ENCODE data around the gene GTPBP6.
A peak's percentile ranks its signal among the peaks of the same experiment; 100 is the strongest.

GTPBP6 gene

DNA sequence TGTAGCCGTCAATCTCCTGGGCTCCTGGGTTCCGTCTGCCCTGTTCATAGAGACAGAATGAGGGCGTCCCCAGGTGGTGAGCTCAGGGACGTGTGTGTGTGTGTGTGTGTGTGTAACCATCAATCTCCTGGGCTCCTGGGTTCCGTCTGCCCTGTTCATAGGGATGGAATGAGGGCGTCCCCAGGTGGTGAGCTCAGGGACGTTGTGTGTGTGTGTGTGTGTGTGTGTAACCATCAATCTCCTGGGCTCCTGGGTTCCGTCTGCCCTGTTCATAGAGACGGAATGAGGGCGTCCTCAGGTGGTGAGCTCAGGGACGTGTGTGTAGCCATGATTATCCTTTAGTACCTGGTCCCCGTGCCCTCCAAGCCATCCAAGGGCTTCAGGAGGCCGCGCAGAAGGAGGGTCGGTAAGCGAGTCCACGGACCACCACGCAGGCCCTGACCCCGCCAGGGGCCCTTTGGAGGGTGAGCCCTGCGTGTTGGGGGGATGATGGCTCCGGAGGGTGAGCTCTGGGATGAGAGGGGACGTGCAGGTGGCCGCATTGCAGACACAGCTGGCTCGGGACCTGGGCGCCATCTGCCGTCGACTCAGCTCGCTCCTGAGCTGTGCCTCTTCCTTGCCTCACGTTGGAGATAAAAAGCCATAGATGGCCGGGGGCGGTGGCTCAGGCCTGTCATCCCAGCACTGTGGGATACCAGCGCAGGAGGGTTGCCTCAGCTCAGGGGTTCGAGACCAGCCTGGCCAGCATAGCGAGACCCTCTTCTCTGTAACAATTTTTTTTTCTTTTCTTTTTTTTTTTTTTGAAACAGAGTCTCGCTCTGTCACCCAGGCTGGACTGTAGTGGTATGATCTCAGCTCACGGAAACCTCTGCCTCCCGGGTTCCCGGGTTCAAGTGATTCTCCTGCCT, 5.4 kb upstream of the GTPBP6 start:
- no peak for TF ChIP-seq POLR2A (IDR thresholded peaks at IDR 0.05; ENCODE audit: low read depth, low read length)
- DNase-seq (ENCODE audit: insufficient read length, low spot score) (no peak), FAIRE-seq (peak; percentile 61)

DNA sequence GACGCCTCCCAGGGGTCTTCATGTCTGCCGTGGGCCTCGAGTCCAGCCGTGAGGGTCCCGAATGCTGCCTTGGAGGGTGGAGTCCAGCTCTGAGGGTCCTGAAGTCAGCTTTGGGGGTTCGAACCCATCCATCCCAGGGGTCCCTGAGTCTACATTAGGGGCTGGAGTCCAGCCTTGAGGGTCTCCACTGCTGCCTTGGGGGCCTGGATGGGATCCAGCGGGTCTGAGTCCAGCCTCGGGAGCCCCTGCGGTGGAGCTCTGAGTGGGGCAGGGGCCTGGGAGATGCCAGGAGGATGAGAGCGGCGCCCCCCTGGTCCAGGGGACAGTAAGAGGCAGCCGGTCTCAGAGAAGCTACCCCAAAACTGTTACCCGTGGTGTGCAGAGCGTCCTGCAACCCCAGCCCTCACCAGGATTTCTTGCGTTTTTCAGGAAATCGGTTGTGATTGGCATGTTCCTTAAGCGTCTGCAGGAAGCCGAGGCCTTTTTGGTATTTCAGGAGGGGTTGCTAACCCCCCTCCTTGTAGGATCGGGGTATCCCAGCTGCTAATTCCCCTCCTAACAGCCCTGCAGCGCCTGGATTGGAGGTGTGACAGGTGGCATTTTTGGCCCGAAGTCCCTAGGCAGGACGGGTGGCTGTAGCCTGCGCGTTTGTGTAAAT, 1.7 kb upstream of the GTPBP6 start:
- TF ChIP-seq POLR2A (IDR thresholded peaks at IDR 0.05; ENCODE audit: low read depth, low read length) = no peak
- FAIRE-seq = no peak
- no peak for DNase-seq (ENCODE audit: insufficient read length, low spot score)

- TF ChIP-seq POLR2A (IDR thresholded peaks at IDR 0.05; ENCODE audit: low read depth, low read length) = no peak
- FAIRE-seq (no peak), DNase-seq (ENCODE audit: insufficient read length, low spot score) (no peak)
Observed at GRCh38 chrX:319579-320125, 1.1 kb upstream of the GTPBP6 start.

GRCh38 chrX:318068-318738, 393 bp downstream of the GTPBP6 start:
- no peak for FAIRE-seq
- TF ChIP-seq POLR2A (IDR thresholded peaks at IDR 0.05; ENCODE audit: low read depth, low read length) = no peak
- DNase-seq (ENCODE audit: insufficient read length, low spot score) = peak; percentile 78

GRCh38 chrX:317424-318067, 1.1 kb downstream of the GTPBP6 start:
- DNase-seq (ENCODE audit: insufficient read length, low spot score) (no peak), FAIRE-seq (no peak)
- no peak for TF ChIP-seq POLR2A (IDR thresholded peaks at IDR 0.05; ENCODE audit: low read depth, low read length)

DNA sequence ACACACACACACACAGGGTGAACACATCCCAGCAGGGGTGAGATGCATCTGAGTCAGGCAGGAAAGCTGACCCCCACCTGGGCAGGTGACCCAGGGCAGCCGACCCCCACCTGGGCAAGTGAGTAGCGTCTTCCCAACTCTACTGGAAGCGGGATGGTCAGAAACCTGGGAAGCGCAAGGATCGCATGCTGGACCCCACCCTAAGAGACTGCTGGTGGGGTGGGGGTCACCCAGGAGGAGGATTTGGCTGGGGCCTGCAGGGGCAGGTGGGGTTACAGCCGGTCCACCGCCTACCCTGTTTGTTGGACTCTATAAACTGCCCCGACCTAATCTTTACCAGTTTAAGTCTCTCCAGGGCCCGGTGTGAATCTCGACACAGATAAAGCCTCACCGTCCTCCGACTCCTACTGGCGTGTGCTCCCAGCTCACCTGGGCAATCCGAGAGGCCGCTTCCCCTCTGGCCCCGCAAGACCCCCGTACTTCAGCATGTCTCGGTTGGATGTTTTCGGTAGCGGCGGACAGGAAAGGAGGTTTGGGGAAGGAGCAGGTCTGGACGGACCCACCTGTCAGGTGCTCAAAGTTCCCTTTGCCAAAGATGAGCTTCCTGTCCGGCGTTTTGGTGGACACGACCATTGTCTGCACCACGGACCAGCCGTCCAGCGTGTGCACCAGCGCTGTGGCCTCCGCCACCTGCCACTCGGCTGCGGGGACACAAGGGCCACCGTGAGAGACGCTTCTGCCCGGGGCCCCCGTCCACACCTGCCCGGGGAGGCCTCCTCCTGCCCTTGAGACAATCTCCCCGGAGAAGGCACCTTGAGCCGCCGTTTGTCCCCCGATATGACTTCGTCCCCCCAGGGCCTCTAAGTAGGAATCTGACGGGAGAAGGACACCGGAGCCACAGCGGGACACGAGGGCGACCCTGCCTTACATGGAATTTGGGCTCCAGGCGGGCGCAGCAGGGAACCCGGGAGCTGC, 2.0 kb downstream of the GTPBP6 start:
- FAIRE-seq = no peak
- no peak for TF ChIP-seq POLR2A (IDR thresholded peaks at IDR 0.05; ENCODE audit: low read depth, low read length)
- DNase-seq (ENCODE audit: insufficient read length, low spot score) = no peak

DNA sequence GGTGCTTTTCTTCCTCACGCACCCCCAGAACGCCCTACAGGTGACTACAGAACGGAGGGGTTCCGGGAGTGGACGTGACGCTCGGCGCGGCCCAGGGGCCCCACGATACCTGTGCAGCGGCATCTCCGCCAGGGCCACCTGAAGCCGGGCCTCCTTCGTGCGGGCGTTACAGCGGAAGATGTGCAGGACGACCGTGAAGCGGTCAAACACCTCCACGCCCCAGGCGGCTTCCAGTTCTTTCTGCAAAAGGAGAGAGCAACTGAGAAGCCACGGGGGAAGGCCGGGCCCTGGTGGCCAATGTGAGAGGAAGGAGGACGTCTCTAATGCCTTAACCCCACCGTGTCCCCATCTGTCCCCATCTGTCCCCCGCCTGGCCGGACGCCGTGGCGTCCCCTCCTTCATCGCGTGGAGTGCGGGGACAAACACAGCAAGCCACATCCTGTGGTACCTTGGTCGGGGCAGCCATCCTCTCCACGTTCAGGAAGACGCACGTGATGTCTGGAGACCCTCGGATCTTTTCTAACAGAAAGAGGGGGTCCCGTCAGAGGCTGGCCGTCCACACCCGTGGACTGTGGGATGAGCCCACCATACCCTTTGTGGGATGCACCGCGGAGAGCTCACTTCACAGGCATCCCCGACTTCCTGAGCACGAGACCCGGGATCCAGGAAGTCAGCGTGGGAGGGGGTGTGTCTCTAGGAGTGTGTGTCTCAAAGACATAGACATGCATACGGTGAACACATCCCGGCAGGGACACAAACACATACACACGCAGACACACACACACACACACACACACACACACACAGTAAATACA, 3.6 kb downstream of the GTPBP6 start:
- DNase-seq (ENCODE audit: insufficient read length, low spot score) = no peak
- FAIRE-seq = no peak
- TF ChIP-seq POLR2A (IDR thresholded peaks at IDR 0.05; ENCODE audit: low read depth, low read length) = no peak

DNA sequence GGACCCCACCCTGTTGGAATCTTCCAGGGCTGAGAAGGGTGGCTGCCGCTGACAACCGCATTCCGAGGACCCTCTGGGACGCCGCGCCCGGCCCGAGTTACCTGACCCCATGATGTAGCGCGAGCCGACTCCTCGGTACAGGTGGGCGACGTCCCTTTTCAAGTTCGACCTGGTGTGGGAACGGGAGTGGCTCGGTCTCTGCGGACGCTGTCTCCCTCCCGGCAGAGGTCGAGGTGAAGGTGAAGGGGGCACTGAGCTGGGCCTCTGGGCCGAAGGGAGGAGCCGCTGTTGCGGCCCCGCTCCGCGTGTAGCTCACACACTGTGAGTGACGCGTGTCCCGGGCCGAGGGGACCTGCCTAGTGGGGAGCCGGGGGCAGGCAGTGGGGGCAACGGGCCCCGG, 4.5 kb downstream of the GTPBP6 start:
- FAIRE-seq (no peak), DNase-seq (ENCODE audit: insufficient read length, low spot score) (no peak)
- TF ChIP-seq POLR2A (IDR thresholded peaks at IDR 0.05; ENCODE audit: low read depth, low read length) = no peak

DNA sequence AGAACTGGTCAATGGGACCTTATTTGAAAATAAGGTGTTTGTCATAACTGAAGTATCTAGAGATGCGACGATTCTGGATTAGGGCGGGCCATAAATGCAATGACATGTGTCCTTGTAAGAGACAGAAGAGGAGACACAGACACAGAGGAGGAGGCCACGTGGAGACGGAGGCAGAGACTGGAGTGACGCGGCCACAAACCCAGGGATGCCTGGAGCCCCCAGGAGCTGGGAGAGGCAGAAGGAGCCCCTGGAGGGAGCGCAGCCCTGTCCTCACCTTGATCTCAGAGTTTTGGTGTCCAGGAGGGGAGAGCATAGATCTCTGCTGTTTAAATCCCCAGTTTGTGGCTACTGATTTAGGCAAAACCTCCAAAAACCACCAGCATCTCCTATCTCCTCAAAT, 5.0 kb downstream of the GTPBP6 start:
- no peak for FAIRE-seq
- no peak for TF ChIP-seq POLR2A (IDR thresholded peaks at IDR 0.05; ENCODE audit: low read depth, low read length)
- no peak for DNase-seq (ENCODE audit: insufficient read length, low spot score)

- DNase-seq (ENCODE audit: insufficient read length, low spot score) (no peak), FAIRE-seq (no peak)
- no peak for TF ChIP-seq POLR2A (IDR thresholded peaks at IDR 0.05; ENCODE audit: low read depth, low read length)
Observed at GRCh38 chrX:312621-313331, 5.8 kb downstream of the GTPBP6 start.

All from H54 (cell line).